Pancreas (tissue), 10 donors: ENCODE measurements around the gene CCDC88C. TPM values are rescaled to one million over a fixed set of nuclear protein-coding genes. Genes with fewer than 3 reads are reported as not detected.

Experiments
- ATAC-seq, 4 donors: fragments of 200-7000 bp; cut with Tn5 transposase; one replicate each; pipeline versions ENCODE4 v1.8.0 to v1.9.1; 2020; ENCODE audit warnings: mild to moderate bottlenecking in 4 of 4, moderate library complexity in 4 of 4
- DNase-seq, 6 donors: peaks; one replicate each; pipeline ENCODE4 v3.0.0-alpha.2; 2020
- FAIRE-seq: peaks from 2 replicates; lab custom pipeline; 2012; peaks lifted over from hg19 to GRCh38; lab: Jason Lieb, UNC
- H3K27ac ChIP-seq, 4 donors: fragments of 200-600 bp; sonication (generic); 1 replicate in 3 of 4; 2 replicates in 1 of 4; pipeline versions ENCODE4 v1.5.0 to v1.8.0; 2020
- H3K27me3 ChIP-seq, 4 donors: fragments of 200-600 bp; one replicate each; pipeline ENCODE4 v1.8.0; 2021
- H3K36me3 ChIP-seq, 3 donors: fragments of 200-600 bp; sonication (generic) in 1 of 3; one replicate each; pipeline versions ENCODE4 v1.5.0 to v1.8.0; 2020 to 2021
- H3K4me1 ChIP-seq, 3 donors: fragments of 200-600 bp; one replicate each; pipeline ENCODE4 v1.8.0; 2021
- H3K4me3 ChIP-seq, 4 donors: fragments of 200-600 bp; sonication (generic) in 2 of 4; one replicate each; pipeline versions ENCODE4 v1.5.0 to v1.8.0; 2020 to 2021
- H3K9me3 ChIP-seq, 4 donors: fragments of 200-600 bp; one replicate each; pipeline ENCODE4 v1.8.0; 2021
- CTCF ChIP-seq, 4 donors: fragments of 200-600 bp; sonication (generic) in 3 of 4; IDR thresholded peaks; one replicate each; pipeline versions ENCODE4 v1.5.0 to v1.8.0; 2021; ENCODE audit warnings: antibody characterized with exemption in 4 of 4
- WGBS, 2 donors: extraction: QIAGEN DNeasy Blood & Tissue Kit; methylation state at CpG; one replicate each; pipeline ENCODE4 v1.1.7; 2013; 5-methylcytosine and 5-hydroxymethylcytosine counted together
- intact Hi-C, 3 donors: fragments of 100-400 bp; cut with DNase I; formaldehyde crosslinking; loops; one replicate each; pipeline versions ENCODE4 v1.11.1 to v1.14.2; 2022
- polyA plus RNA-seq, 2 donors: library from polyadenylated mRNA; stranded (reverse); fragments of 200-250 nt; gene quantifications; one replicate each; pipeline ENCODE4 v1.2.3, GENCODE V29; 2013
- total RNA-seq, 6 donors: library from RNA; stranded (reverse); fragmentation: NEBNext Ultra II Directional in 4 of 6; extraction: Animal tissue kit (Norgen Biotek cat#: 25700) in 4 of 6; gene quantifications; one replicate each; pipeline versions ENCODE4 v1.2.1 to v1.2.4, GENCODE V29; 2021 to 2023
- donor health status: healthy with polysubstance abuse.
- donor health status: DM: no; HTN: no; CAD: no; lungs with moderate emphysema.
- donor health status: DM: no; HTN: no; CAD: no.
- donor health status: control.
- donor health status: control.
- donor health status: Bipolar disorder and iron deficiency.
- donor health status: DM: yes; HTN: yes; CAD: no.
- donor health status: DM: no; HTN: no; CAD: no.
- donor health status: DM: no; HTN: no; CAD: no.
- donor health status: DM: yes; HTN: yes; CAD: no.

The CCDC88C gene
- total and polyA plus RNA-seq, 8 donors: 10.3 to 20.2 (median 14.6) TPM

- ATAC-seq: peak in 2 of 4 donors; percentile 20 to 26
- H3K4me1 ChIP-seq: peaks cover 9 to 26% (median 11%) of the 10 kb centered on the region in 3 donors
- intact Hi-C loops: no loop called here
- H3K27ac ChIP-seq: no peak overlapping the region
- FAIRE-seq: no peak
- no peaks in the 10 kb centered on the region for H3K9me3 ChIP-seq
- H3K27me3 ChIP-seq: no peaks in the 10 kb centered on the region
- no peaks in the 10 kb centered on the region for H3K36me3 ChIP-seq
- DNase-seq: peak in 2 of 6 donors; percentile 39 to 54
- H3K4me3 ChIP-seq: no peak overlapping the region
- 64 to 65% methylated on average over 14 of the region's 14 CpGs for WGBS, 2 donors
- no peak for TF ChIP-seq CTCF (IDR thresholded peaks at IDR 0.05)
Measured at GRCh38 chr14:91405241-91405721, 12.3 kb downstream of the CCDC88C start.

- whole genome bisulfite sequencing, 2 donors: 33 to 34% methylated on average over 18 of the region's 18 CpGs
- peak; percentile 73 to 79 (median 78) for ATAC-seq
- Histone ChIP-seq H3K9me3 (no peaks in the 10 kb centered on the region), H3K27me3 (no peaks in the 10 kb centered on the region), H3K4me1 (peaks cover 27 to 47% (median 28%) of the 10 kb centered on the region in 3 donors), H3K27ac (peak overlapping the region; percentile 24 to 71 (median 42)), H3K4me3 (peak overlapping the region in 1 of 4 donors; percentile 3), H3K36me3 (no peaks in the 10 kb centered on the region)
- intact Hi-C loops: no loop called here
- TF ChIP-seq CTCF (IDR thresholded peaks at IDR 0.05): no peak
- DNase-seq: peak in 4 of 6 donors; percentile 58 to 75 (median 66)
- no peak for FAIRE-seq
Measured at GRCh38 chr14:91402771-91403600, 14.6 kb downstream of the CCDC88C start.

DNA sequence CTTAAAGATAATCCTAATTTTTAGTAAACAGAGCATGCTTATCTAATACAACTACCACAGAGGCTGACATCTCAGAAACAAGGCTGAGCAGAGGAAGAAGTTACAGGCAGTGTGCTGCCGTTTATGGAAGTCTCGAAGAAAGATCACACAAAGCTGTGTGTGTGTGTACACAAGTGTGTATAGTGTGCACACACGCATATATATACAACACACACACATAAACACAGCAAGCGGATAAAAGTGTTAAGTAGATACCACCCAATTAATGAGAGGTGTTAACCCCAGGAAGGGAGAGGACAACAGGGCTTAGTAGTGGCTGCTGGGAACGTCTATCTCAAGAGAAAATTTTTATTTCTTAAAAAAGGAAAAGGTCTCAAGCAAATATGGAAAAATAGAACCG lies 15.3 kb downstream of the CCDC88C start:
- Histone ChIP-seq H3K4me1 (peaks cover 33 to 53% (median 34%) of the 10 kb centered on the region in 3 donors), H3K36me3 (no peaks in the 10 kb centered on the region), H3K27me3 (no peaks in the 10 kb centered on the region), H3K9me3 (no peaks in the 10 kb centered on the region), H3K4me3 (peak overlapping the region in 1 of 4 donors; percentile 3), H3K27ac (peak overlapping the region; percentile 24 to 71 (median 42))
- ATAC-seq (peak in 2 of 4 donors; percentile 1), DNase-seq (no peak), FAIRE-seq (no peak)
- intact Hi-C loops: no loop called here
- 27 to 31% methylated on average over 6 of the region's 6 CpGs for WGBS, 2 donors
- no peak for TF ChIP-seq CTCF (IDR thresholded peaks at IDR 0.05)

DNA sequence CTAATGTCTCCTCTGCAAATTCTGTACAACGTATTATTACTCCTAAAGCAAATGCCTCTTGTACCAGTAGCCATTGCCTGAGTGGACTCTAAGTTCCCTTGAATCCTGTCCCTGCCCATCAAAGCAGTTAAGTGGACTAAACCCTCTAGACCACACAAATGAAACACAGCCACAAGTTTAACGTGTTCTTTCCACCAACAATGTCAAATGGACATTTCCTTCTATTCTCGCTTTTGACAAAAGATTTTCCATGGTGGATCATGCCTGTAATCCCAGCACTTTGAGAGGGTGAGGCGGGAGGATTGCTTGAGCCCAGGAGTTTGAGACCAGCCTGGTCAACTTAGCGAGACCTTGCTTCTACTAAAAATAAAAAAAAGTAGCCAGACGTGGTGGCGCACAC lies 15.9 kb downstream of the CCDC88C start:
- ATAC-seq (no peak), FAIRE-seq (no peak), DNase-seq (no peak)
- Histone ChIP-seq H3K27me3 (no peaks in the 10 kb centered on the region), H3K9me3 (no peaks in the 10 kb centered on the region), H3K36me3 (no peaks in the 10 kb centered on the region), H3K4me1 (peaks cover 39 to 58% (median 39%) of the 10 kb centered on the region in 3 donors), H3K4me3 (no peak overlapping the region), H3K27ac (peak overlapping the region in 1 of 4 donors; percentile 46)
- intact Hi-C loops: no loop called here
- no peak for TF ChIP-seq CTCF (IDR thresholded peaks at IDR 0.05)
- 90 to 92% methylated on average over 7 of the region's 7 CpGs for WGBS, 2 donors
